Mesenchymal stem cell (in vitro differentiated cells and primary cell): ENCODE measurements around the gene KCNQ5.

Source experiments
- DNase-seq: peaks from one replicate; pipeline ENCODE4 v3.0.0-alpha.2; 2013
- H2AFZ ChIP-seq: one replicate; pipeline ENCODE4 v1.6.1; 2013; ENCODE audit warnings: low read depth, mild to moderate bottlenecking, control low read depth, inconsistent platforms, low read length, moderate library complexity
- H2AK5ac ChIP-seq: 2 replicates; pipeline ENCODE4 v1.6.1; 2013; ENCODE audit warnings: low read length, moderate library complexity, mild to moderate bottlenecking, inconsistent platforms; ENCODE audit not compliant: severe bottlenecking
- H2BK120ac ChIP-seq: one replicate; pipeline ENCODE4 v1.6.1; 2013; ENCODE audit warnings: low read depth, mild to moderate bottlenecking, inconsistent platforms, low read length, moderate library complexity
- H2BK12ac ChIP-seq, 2 experiments: one replicate each; pipeline ENCODE4 v1.6.1; 2013; ENCODE audit warnings: inconsistent platforms in 2 of 2, low read length in 2 of 2, mild to moderate bottlenecking in 2 of 2, moderate library complexity in 2 of 2, control low read depth in 1 of 2
- H2BK15ac ChIP-seq: one replicate; pipeline ENCODE4 v1.6.1; 2013; ENCODE audit warnings: mild to moderate bottlenecking, low read depth, inconsistent platforms; ENCODE audit not compliant: poor library complexity, severe bottlenecking
- H2BK5ac ChIP-seq: 2 replicates; pipeline ENCODE4 v1.6.1; 2013; ENCODE audit warnings: low read depth, mild to moderate bottlenecking, low read length, control low read depth, inconsistent platforms; ENCODE audit not compliant: poor library complexity, severe bottlenecking
- H3K14ac ChIP-seq, 2 experiments: one replicate each; pipeline ENCODE4 v1.6.1; 2013; ENCODE audit warnings: inconsistent platforms in 2 of 2, low read length in 2 of 2, control low read depth in 1 of 2, mild to moderate bottlenecking in 1 of 2, moderate library complexity in 1 of 2
- H3K18ac ChIP-seq, 2 experiments: one replicate each; pipeline ENCODE4 v1.6.1; 2013; ENCODE audit warnings: inconsistent platforms in 2 of 2, low read length in 2 of 2, control low read depth in 1 of 2, low read depth in 1 of 2, mild to moderate bottlenecking in 1 of 2
- H3K23ac ChIP-seq, 2 experiments: one replicate each; pipeline ENCODE4 v1.6.1; 2013; ENCODE audit warnings: inconsistent platforms in 2 of 2, low read length in 2 of 2, mild to moderate bottlenecking in 2 of 2, moderate library complexity in 2 of 2, control low read depth in 1 of 2
- H3K27ac ChIP-seq: 2 replicates; pipeline ENCODE4 v1.5.1; 2013; ENCODE audit warnings: mild to moderate bottlenecking, moderate library complexity, low read length, control low read depth, inconsistent platforms; ENCODE audit not compliant: poor library complexity, severe bottlenecking
- H3K27me3 ChIP-seq, 2 experiments: 2 replicates each; pipeline versions ENCODE4 v1.6.1 to v1.7.0; 2013; ENCODE audit warnings: low read length in 2 of 2, mild to moderate bottlenecking in 2 of 2, moderate library complexity in 2 of 2, control low read depth in 1 of 2, inconsistent platforms in 1 of 2; ENCODE audit not compliant: control insufficient read depth in 1 of 2, insufficient read depth in 1 of 2
- H3K36me3 ChIP-seq, 2 experiments: 2 replicates each; pipeline versions ENCODE4 v1.6.1 to v1.7.0; 2013; ENCODE audit warnings: low read length in 2 of 2, control low read depth in 1 of 2, inconsistent platforms in 1 of 2, low read depth in 1 of 2, mild to moderate bottlenecking in 1 of 2; ENCODE audit not compliant: insufficient read depth in 2 of 2, control insufficient read depth in 1 of 2
- H3K4ac ChIP-seq, 2 experiments: one replicate each; pipeline ENCODE4 v1.6.1; 2013; ENCODE audit warnings: inconsistent platforms in 2 of 2, low read length in 2 of 2, mild to moderate bottlenecking in 2 of 2, moderate library complexity in 2 of 2, control low read depth in 1 of 2, low read depth in 1 of 2
- H3K4me1 ChIP-seq: 2 replicates; pipeline ENCODE4 v1.6.1; 2013; ENCODE audit warnings: low read depth, low read length, control low read depth; ENCODE audit not compliant: control insufficient read depth, insufficient read depth
- H3K4me2 ChIP-seq: 2 replicates; pipeline ENCODE4 v1.6.1; 2013; ENCODE audit warnings: low read length, mild to moderate bottlenecking, inconsistent platforms; ENCODE audit not compliant: poor library complexity, severe bottlenecking
- H3K4me3 ChIP-seq, 2 experiments: 2 replicates each; pipeline versions ENCODE4 v1.5.1 to v1.7.0; 2013; ENCODE audit warnings: low read length in 2 of 2, mild to moderate bottlenecking in 2 of 2, control low read depth in 1 of 2, low read depth in 1 of 2; ENCODE audit not compliant: insufficient read depth in 1 of 2
- H3K79me1 ChIP-seq: replicated peaks from 2 replicates; pipeline ENCODE4 v1.6.1; 2013; ENCODE audit warnings: mild to moderate bottlenecking, control low read depth, low read length, inconsistent platforms; ENCODE audit not compliant: poor library complexity, severe bottlenecking
- H3K9ac ChIP-seq: 2 replicates; pipeline ENCODE4 v1.7.0; 2013; ENCODE audit warnings: mild to moderate bottlenecking, low read length, moderate library complexity
- H3K9me3 ChIP-seq: 2 replicates; pipeline ENCODE4 v1.7.0; 2013; ENCODE audit warnings: mild to moderate bottlenecking, low read length; ENCODE audit not compliant: control insufficient read depth
- H4K8ac ChIP-seq: one replicate; pipeline ENCODE4 v1.6.1; 2013; ENCODE audit warnings: inconsistent platforms, mild to moderate bottlenecking, low read length, moderate library complexity
- H4K91ac ChIP-seq: one replicate; pipeline ENCODE4 v1.6.1; 2013; ENCODE audit warnings: mild to moderate bottlenecking, low read length, inconsistent platforms
- WGBS: methylation state at CpG from one replicate; pipeline ENCODE4 v1.1.7; 2013; ENCODE audit warnings: mixed read lengths; 5-methylcytosine and 5-hydroxymethylcytosine counted together

The KCNQ5 gene

DNA sequence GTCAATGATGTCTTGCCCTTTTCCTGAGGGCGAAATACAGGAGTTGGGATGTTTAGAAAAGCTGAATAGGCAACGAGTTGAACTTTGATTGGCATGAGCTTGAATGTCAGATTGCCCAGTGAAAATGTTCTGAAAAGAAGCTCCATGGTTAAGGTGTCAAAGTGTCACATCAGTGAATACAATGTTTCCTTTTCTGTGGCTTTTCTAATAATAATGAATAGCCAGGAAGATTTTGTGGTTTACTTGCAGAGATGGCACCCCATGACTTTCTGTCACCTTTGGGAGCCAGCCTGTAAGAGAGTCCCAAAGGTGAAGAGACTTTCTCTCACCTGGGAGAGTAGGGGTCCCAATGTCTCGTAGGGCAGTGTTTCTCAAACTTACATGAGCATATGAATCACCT is 119.2 kb downstream of the KCNQ5 start:
- no peak overlapping the region for H3K4me3 ChIP-seq
- no peak overlapping the region for H3K4ac ChIP-seq
- no peaks in the 10 kb centered on the region for H3K79me1 ChIP-seq
- H3K14ac ChIP-seq: no peak overlapping the region
- H3K36me3 ChIP-seq: no peaks in the 10 kb centered on the region
- no peak overlapping the region for H2BK5ac ChIP-seq
- H2BK120ac ChIP-seq: no peak overlapping the region
- no peak overlapping the region for H3K4me2 ChIP-seq
- peaks cover 0 to 10% of the 10 kb centered on the region in 2 experiments for H3K27me3 ChIP-seq
- H3K23ac ChIP-seq: no peak overlapping the region
- 75% methylated on average over 3 of the region's 3 CpGs for WGBS
- H2AK5ac ChIP-seq: no peak overlapping the region
- no peak overlapping the region for H4K8ac ChIP-seq
- no peak for DNase-seq
- H3K4me1 ChIP-seq: no peaks in the 10 kb centered on the region
- no peaks in the 10 kb centered on the region for H3K9me3 ChIP-seq
- H3K27ac ChIP-seq: no peak overlapping the region
- no peak overlapping the region for H2BK12ac ChIP-seq
- no peak overlapping the region for H2BK15ac ChIP-seq
- H3K18ac ChIP-seq: no peak overlapping the region
- H3K9ac ChIP-seq: no peak overlapping the region
- no peak overlapping the region for H2AFZ ChIP-seq
- no peak overlapping the region for H4K91ac ChIP-seq

GRCh38 chr6:72742001-72742673 is 120.3 kb downstream of the KCNQ5 start:
- peaks cover 0 to 10% of the 10 kb centered on the region in 2 experiments for H3K27me3 ChIP-seq
- H3K4me2 ChIP-seq: no peak overlapping the region
- no peaks in the 10 kb centered on the region for H3K9me3 ChIP-seq
- H3K14ac ChIP-seq: no peak overlapping the region
- no peak overlapping the region for H2AFZ ChIP-seq
- no peaks in the 10 kb centered on the region for H3K4me1 ChIP-seq
- no peak overlapping the region for H4K91ac ChIP-seq
- H3K27ac ChIP-seq: no peak overlapping the region
- H3K4ac ChIP-seq: no peak overlapping the region
- H3K18ac ChIP-seq: no peak overlapping the region
- H2BK15ac ChIP-seq: no peak overlapping the region
- H3K9ac ChIP-seq: no peak overlapping the region
- H3K23ac ChIP-seq: no peak overlapping the region
- H2BK12ac ChIP-seq: no peak overlapping the region
- no peak overlapping the region for H4K8ac ChIP-seq
- no peaks in the 10 kb centered on the region for H3K79me1 ChIP-seq
- H3K4me3 ChIP-seq: no peak overlapping the region
- no peak for DNase-seq
- H3K36me3 ChIP-seq: no peaks in the 10 kb centered on the region
- no peak overlapping the region for H2BK5ac ChIP-seq
- H2AK5ac ChIP-seq: no peak overlapping the region
- 96% methylated on average over 2 of the region's 5 CpGs for WGBS
- no peak overlapping the region for H2BK120ac ChIP-seq

- H2AFZ ChIP-seq: no peak overlapping the region
- no peak overlapping the region for H3K18ac ChIP-seq
- no peaks in the 10 kb centered on the region for H3K36me3 ChIP-seq
- no peak overlapping the region for H3K14ac ChIP-seq
- no peak overlapping the region for H4K8ac ChIP-seq
- no peak overlapping the region for H2BK5ac ChIP-seq
- no peak overlapping the region for H4K91ac ChIP-seq
- no peak overlapping the region for H2AK5ac ChIP-seq
- no peak for DNase-seq
- no peaks in the 10 kb centered on the region for H3K4me1 ChIP-seq
- no peaks in the 10 kb centered on the region for H3K27me3 ChIP-seq
- no peak overlapping the region for H3K23ac ChIP-seq
- no peak overlapping the region for H3K4me2 ChIP-seq
- H3K4me3 ChIP-seq: no peak overlapping the region
- no peak overlapping the region for H3K4ac ChIP-seq
- no peaks in the 10 kb centered on the region for H3K9me3 ChIP-seq
- H3K79me1 ChIP-seq: no peaks in the 10 kb centered on the region
- no peak overlapping the region for H2BK12ac ChIP-seq
- H2BK15ac ChIP-seq: no peak overlapping the region
- no peak overlapping the region for H3K9ac ChIP-seq
- H2BK120ac ChIP-seq: no peak overlapping the region
- WGBS: 100% methylated on average over 1 of the region's 2 CpGs
- H3K27ac ChIP-seq: no peak overlapping the region
Measured at GRCh38 chr6:72746276-72746675, 124.4 kb downstream of the KCNQ5 start.

- no peak overlapping the region for H3K4ac ChIP-seq
Measured at GRCh38 chr6:72748759-72749158, 126.9 kb downstream of the KCNQ5 start.

More at GRCh38 chr6:72748759-72749158, 126.9 kb downstream of the KCNQ5 start:
- no peak overlapping the region for H2BK120ac ChIP-seq
- H2AFZ ChIP-seq: no peak overlapping the region
- H3K9me3 ChIP-seq: no peaks in the 10 kb centered on the region
- no peak overlapping the region for H4K91ac ChIP-seq
- no peak overlapping the region for H4K8ac ChIP-seq
- H3K4me3 ChIP-seq: no peak overlapping the region
- H3K79me1 ChIP-seq: no peaks in the 10 kb centered on the region
- H3K14ac ChIP-seq: no peak overlapping the region
- no peak overlapping the region for H2BK5ac ChIP-seq
- no peak overlapping the region for H2BK12ac ChIP-seq
- H3K36me3 ChIP-seq: no peaks in the 10 kb centered on the region
- no peak overlapping the region for H3K4me2 ChIP-seq
- H3K27me3 ChIP-seq: no peaks in the 10 kb centered on the region
- no peak for DNase-seq
- H3K9ac ChIP-seq: no peak overlapping the region
- H3K18ac ChIP-seq: no peak overlapping the region
- 80% methylated on average over 1 of the region's 1 CpG for WGBS
- no peaks in the 10 kb centered on the region for H3K4me1 ChIP-seq
- H2BK15ac ChIP-seq: no peak overlapping the region
- H3K27ac ChIP-seq: no peak overlapping the region
- H3K23ac ChIP-seq: no peak overlapping the region
- H2AK5ac ChIP-seq: no peak overlapping the region
